HepG2 (cell line): ENCODE results near the gene NT5C3B. TPM values are rescaled to one million over a fixed set of nuclear protein-coding genes. Genes with fewer than 3 reads are reported as not detected.

ENCODE experiments used
- ATF3 ChIP-seq: sonication (generic); formaldehyde crosslinking; IDR thresholded peaks from 2 replicates; pipeline ENCODE4 v1.4.0; 2020; ENCODE audit warnings: missing genetic modification reagents
- CHCHD3 ChIP-seq: sonication (generic); formaldehyde crosslinking; IDR thresholded peaks from 2 replicates; pipeline ENCODE4 v1.8.0; 2022; ENCODE audit warnings: mild to moderate bottlenecking, missing genetic modification reagents, moderate library complexity
- CREB3 ChIP-seq: sonication (generic); formaldehyde crosslinking; IDR thresholded peaks from 2 replicates; pipeline ENCODE4 v1.5.0; 2020; ENCODE audit warnings: missing genetic modification reagents
- DMTF1 ChIP-seq: sonication (generic); formaldehyde crosslinking; IDR thresholded peaks from 2 replicates; pipeline ENCODE4 v1.4.0; 2020; ENCODE audit warnings: mild to moderate bottlenecking, missing genetic modification reagents
- GATAD2A ChIP-seq: IDR thresholded peaks from 2 replicates; pipeline ENCODE4 v1.6.1; 2016
- KIAA2018 ChIP-seq: sonication (generic); formaldehyde crosslinking; IDR thresholded peaks from 2 replicates; pipeline ENCODE4 v1.5.0; 2020; ENCODE audit warnings: mild to moderate bottlenecking, missing genetic modification reagents, borderline replicate concordance
- SMAD9 ChIP-seq: sonication (generic); formaldehyde crosslinking; IDR thresholded peaks from 2 replicates; pipeline ENCODE4 v1.5.1; 2020; ENCODE audit warnings: mild to moderate bottlenecking, missing genetic modification reagents
- ZNF230 ChIP-seq: sonication (generic); formaldehyde crosslinking; IDR thresholded peaks from 2 replicates; pipeline ENCODE4 v1.4.0; 2020; ENCODE audit warnings: mild to moderate bottlenecking, missing genetic modification reagents
- ZNF256 ChIP-seq: sonication (generic); formaldehyde crosslinking; conservative IDR thresholded peaks from 2 replicates; pipeline ENCODE4 v1.4.0; 2020; ENCODE audit warnings: missing genetic modification reagents
- ZNF274 ChIP-seq: sonication (generic); formaldehyde crosslinking; IDR thresholded peaks from 2 replicates; pipeline ENCODE4 v1.5.1; 2020; ENCODE audit warnings: mild to moderate bottlenecking, missing genetic modification reagents
- ZNF512B ChIP-seq: sonication (generic); formaldehyde crosslinking; IDR thresholded peaks from 2 replicates; pipeline ENCODE4 v1.5.1; 2020; ENCODE audit warnings: missing genetic modification reagents, mild to moderate bottlenecking, borderline replicate concordance
- ZNF816 ChIP-seq: sonication (generic); formaldehyde crosslinking; IDR thresholded peaks from 2 replicates; pipeline ENCODE4 v1.8.0; 2022; ENCODE audit warnings: missing genetic modification reagents, mild to moderate bottlenecking, borderline replicate concordance
- ZSCAN30 ChIP-seq: sonication (generic); formaldehyde crosslinking; IDR thresholded peaks from 2 replicates; pipeline ENCODE4 v1.5.0; 2020; ENCODE audit warnings: mild to moderate bottlenecking, missing genetic modification reagents
- polyA plus RNA-seq, 8 experiments: library from polyadenylated mRNA; depleted of rRNA in 3 of 8; stranded (reverse) in 7 of 8; unstranded in 1 of 8; fragments of >200 nt; fragmentation: Illumina TruSeq in 4 of 8; extraction: Trizol in 4 of 8; gene quantifications; 2 replicates each; pipeline versions ENCODE4 v1.2.1 to v1.2.3, GENCODE V29; 2011 to 2016; ENCODE audit warnings: low read depth in 4 of 8, missing spikeins in 1 of 8, mixed read lengths in 1 of 8; ENCODE audit not compliant: insufficient read depth in 1 of 8
- total RNA-seq, 5 experiments: library from RNA; depleted of rRNA; stranded (reverse); fragments of >200 nt; fragmentation: Illumina TruSeq; extraction: Trizol; gene quantifications; 2 replicates each; pipeline ENCODE4 v1.2.3, GENCODE V29; 2016; ENCODE audit warnings: low read depth in 1 of 5

NT5C3B gene
- total and polyA plus RNA-seq, 2 of the 13 experiments (the other 11 are each of a cell fraction or from before 2014, with no cell fraction given) = 104 to 126 TPM

- no peak for TF ChIP-seq ZNF816 (CRISPR knock-in tag)
- peak; percentile 54; the same call in 1 of the 2 replicates for TF ChIP-seq ZNF512B (CRISPR knock-in tag)
- peak; percentile 43; the same call in 1 of the 2 replicates for TF ChIP-seq GATAD2A
- TF ChIP-seq CREB3 (CRISPR knock-in tag) = no peak
- TF ChIP-seq CHCHD3 (CRISPR knock-in tag) = no peak
- 0 out of 2 replicates have a peak, but pooled peaks have one; percentile 17 for TF ChIP-seq ATF3
- no peak for TF ChIP-seq KIAA2018 (CRISPR knock-in tag)
- TF ChIP-seq DMTF1 (CRISPR knock-in tag) = no peak; the same call in 1 of the 2 replicates
- TF ChIP-seq ZNF230 (CRISPR knock-in tag) = no peak
- 0 out of 2 replicates have a peak, but pooled peaks have one; percentile 37 for TF ChIP-seq ZNF274 (CRISPR knock-in tag)
- 0 out of 2 replicates have a peak, but pooled peaks have one; percentile 5 for TF ChIP-seq SMAD9 (CRISPR knock-in tag)
- TF ChIP-seq ZNF256 (CRISPR knock-in tag) = no peak
- no peak for TF ChIP-seq ZSCAN30 (CRISPR knock-in tag)
These were observed 42.9 kb downstream of the NT5C3B start (continued) for GRCh38 chr17:41792845-41793783.
